Activated CD8-positive, alpha-beta memory T cell treated with anti-CD3 and anti-CD28 coated beads for 4 hours (primary cell): ENCODE data around the gene INPP4B.
"Not testable (repeated sequence)": the region's sequence is repeated elsewhere in the genome, so short reads cannot be mapped to it uniquely, and the experiment has no call there.

Experiments used
- DNase-seq, 2 donors: peaks; one replicate each; pipeline ENCODE4 v3.0.0-alpha.2; 2020; ENCODE audit warnings: low read depth in 2 of 2

The INPP4B gene

GRCh38 chr4:142549248-142549647, 296.9 kb downstream of the INPP4B start:
- no peak for DNase-seq

GRCh38 chr4:142548491-142548890, 297.6 kb downstream of the INPP4B start:
- no peak for DNase-seq

- no peak for DNase-seq
Measured at GRCh38 chr4:142547974-142548373, 298.1 kb downstream of the INPP4B start.

GRCh38 chr4:142544594-142544993, 301.5 kb downstream of the INPP4B start:
- no peak for DNase-seq

GRCh38 chr4:142544039-142544438, 302.1 kb downstream of the INPP4B start:
- DNase-seq, result no peak

- no peak for DNase-seq
Measured at GRCh38 chr4:142540483-142540804, 305.7 kb downstream of the INPP4B start.

GRCh38 chr4:142539796-142540482, 306.2 kb downstream of the INPP4B start:
- no peak for DNase-seq

- DNase-seq, result no peak
Measured at GRCh38 chr4:142535009-142535408, 311.1 kb downstream of the INPP4B start.

GRCh38 chr4:142532054-142532453, 314.0 kb downstream of the INPP4B start:
- no peak for DNase-seq

- DNase-seq, result no peak
Measured at GRCh38 chr4:142530728-142531127, 315.4 kb downstream of the INPP4B start.

- no peak for DNase-seq
Measured at GRCh38 chr4:142528433-142528832, 317.7 kb downstream of the INPP4B start.

GRCh38 chr4:142523111-142523510, 323.0 kb downstream of the INPP4B start:
- no peak for DNase-seq

GRCh38 chr4:142519342-142519741, 326.8 kb downstream of the INPP4B start:
- no peak for DNase-seq

GRCh38 chr4:142516686-142517526, 329.2 kb downstream of the INPP4B start:
- DNase-seq, result no peak

- no peak for DNase-seq
Measured at GRCh38 chr4:142512161-142512560, 333.9 kb downstream of the INPP4B start.

GRCh38 chr4:142509881-142510280, 336.2 kb downstream of the INPP4B start:
- DNase-seq, result no peak

- not testable (repeated sequence) for DNase-seq
Measured at GRCh38 chr4:142509381-142509780, 336.7 kb downstream of the INPP4B start.

- DNase-seq, result no peak
Measured at GRCh38 chr4:142500966-142501365, 345.1 kb downstream of the INPP4B start.

- DNase-seq, result no peak
Measured at GRCh38 chr4:142497606-142498005, 348.5 kb downstream of the INPP4B start.

GRCh38 chr4:142493255-142494110, 352.6 kb downstream of the INPP4B start:
- DNase-seq, result no peak

- DNase-seq, result no peak
Measured at GRCh38 chr4:142485452-142485851, 360.6 kb downstream of the INPP4B start.

GRCh38 chr4:142480244-142480643, 365.9 kb downstream of the INPP4B start:
- no peak for DNase-seq
